AG09319 (cell line): Measurements from ENCODE around the gene NCOA1.
"Not testable (repeated sequence)": the region's sequence is repeated elsewhere in the genome, so short reads cannot be mapped to it uniquely, and the experiment has no call there.

ENCODE experiments used
- DNase-seq: peaks from one replicate; pipeline ENCODE4 v3.0.0-alpha.2; 2010; ENCODE audit warnings: low read depth; ENCODE audit errors: extremely low read depth
- CTCF ChIP-seq: IDR thresholded peaks from 2 replicates; pipeline ENCODE4 v1.5.1; 2011; ENCODE audit warnings: low read depth, mild to moderate bottlenecking, inconsistent platforms, low read length, moderate library complexity

The NCOA1 gene

GRCh38 chr2:24521975-24522639, 31.1 kb downstream of the NCOA1 start:
- no peak for DNase-seq
- no peak for TF ChIP-seq CTCF

GRCh38 chr2:24527536-24527935, 36.5 kb downstream of the NCOA1 start:
- no peak for DNase-seq
- TF ChIP-seq CTCF: no peak

GRCh38 chr2:24530796-24531195, 39.7 kb downstream of the NCOA1 start:
- DNase-seq: no peak
- TF ChIP-seq CTCF: no peak

DNA sequence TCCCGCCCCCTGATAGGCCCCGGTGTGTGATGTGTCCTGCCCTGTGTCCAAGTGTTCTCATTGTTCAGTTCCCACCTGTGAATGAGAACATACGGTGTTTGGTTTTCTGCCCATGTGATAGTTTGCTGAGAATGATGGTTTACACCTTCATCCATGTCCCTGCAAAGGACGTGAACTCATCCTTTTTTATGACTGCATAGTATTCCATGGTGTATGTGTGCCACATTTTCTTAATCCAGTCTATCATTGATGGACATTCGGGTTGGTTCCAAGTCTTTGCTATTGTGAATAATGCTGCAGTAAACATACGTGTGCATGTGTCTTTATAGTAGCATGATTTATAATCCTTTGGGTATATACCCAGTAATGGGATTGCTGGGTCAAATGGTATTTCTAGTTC, 40.6 kb downstream of the NCOA1 start:
- not testable (repeated sequence) for DNase-seq

GRCh38 chr2:24532057-24532456, 41.0 kb downstream of the NCOA1 start:
- DNase-seq: not testable (repeated sequence)

- not testable (repeated sequence) for DNase-seq
Observed at GRCh38 chr2:24533574-24533973, 42.5 kb downstream of the NCOA1 start.

DNA sequence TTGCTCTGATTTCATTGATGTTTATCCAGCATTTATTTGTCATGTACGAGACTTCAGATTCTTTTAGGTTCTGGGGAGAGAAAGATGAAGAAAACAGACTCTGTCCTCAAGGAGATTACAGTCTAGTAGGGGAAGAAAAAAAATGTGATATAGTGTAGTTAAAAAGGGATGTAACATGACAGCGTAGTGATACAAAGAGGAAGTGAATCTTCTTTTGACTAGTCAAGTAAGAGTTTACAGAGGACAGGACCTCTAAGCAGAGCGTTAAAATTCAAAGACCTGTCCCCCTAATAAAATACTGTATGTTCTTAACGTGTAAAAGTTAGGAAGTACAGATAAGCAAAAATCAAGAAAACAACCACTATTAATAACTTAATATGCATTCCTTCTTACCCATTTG, 47.7 kb downstream of the NCOA1 start:
- DNase-seq: no peak
- no peak for TF ChIP-seq CTCF

DNA sequence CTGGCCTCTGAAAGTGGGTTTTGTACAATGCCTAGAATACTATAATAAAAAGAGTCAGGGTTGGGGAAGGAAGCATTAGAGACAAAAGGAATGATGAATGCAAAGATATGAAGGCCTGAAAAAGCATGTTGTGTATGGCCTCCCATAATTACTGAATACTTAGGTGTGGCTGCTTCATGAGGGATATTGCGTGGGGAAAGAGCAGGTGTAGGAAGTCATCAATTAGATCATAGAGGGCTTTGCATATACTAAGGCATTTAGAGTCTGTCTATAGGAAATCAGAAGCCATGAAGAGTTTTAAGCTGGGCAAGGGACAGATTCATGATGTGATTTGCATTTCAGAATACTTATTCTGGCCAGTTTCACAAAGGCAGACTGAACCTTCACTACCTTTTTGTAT, 48.2 kb downstream of the NCOA1 start:
- no peak for DNase-seq
- no peak for TF ChIP-seq CTCF

DNA sequence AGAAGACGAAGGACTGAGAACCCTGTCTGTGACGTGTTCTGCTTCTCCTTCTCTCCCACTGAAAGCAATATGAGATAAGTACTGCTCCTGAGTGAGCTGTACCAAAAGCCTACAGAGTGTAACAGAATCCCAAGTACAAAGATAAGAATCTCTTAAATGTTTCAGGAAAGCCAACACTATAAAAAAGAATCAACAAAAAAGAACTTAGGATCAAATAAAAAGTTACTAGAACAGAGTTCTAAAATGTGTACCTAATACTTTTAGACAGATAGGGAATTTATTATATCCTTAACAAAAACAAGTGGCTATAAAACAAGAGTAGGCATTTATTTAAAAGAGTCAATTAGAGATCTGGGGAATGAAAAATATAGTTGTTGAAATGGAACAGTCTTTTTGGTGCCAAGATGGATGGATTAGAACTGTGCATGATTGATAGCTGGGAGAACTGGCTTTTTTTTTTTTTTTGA, 49.0 kb downstream of the NCOA1 start:
- DNase-seq: no peak
- TF ChIP-seq CTCF: no peak
